T-helper 1 cell treated with Interleukin-12 subunit alpha and Interleukin-12 subunit beta and Interleukin-4 antibody, amounts not matched to agents 30 μg/mL and 1 μg/mL, for 36 hours (primary cell): ENCODE results near the gene C9orf72.

Source experiments
- H3K27ac Mint-ChIP-seq: one replicate; pipeline ENCODE4 v1.8.0; 2021; ENCODE audit warnings: mild to moderate bottlenecking, mixed read lengths
- H3K27me3 Mint-ChIP-seq: one replicate; pipeline ENCODE4 v1.8.0; 2021; ENCODE audit warnings: low read depth, mixed read lengths
- H3K36me3 Mint-ChIP-seq: one replicate; pipeline ENCODE4 v1.8.0; 2021; ENCODE audit warnings: low read depth, mixed read lengths
- H3K4me1 Mint-ChIP-seq: one replicate; pipeline ENCODE4 v1.8.0; 2021; ENCODE audit warnings: low read depth, mixed read lengths
- H3K4me3 Mint-ChIP-seq: one replicate; pipeline ENCODE4 v1.8.0; 2021; ENCODE audit warnings: mild to moderate bottlenecking, moderate library complexity, mixed read lengths
- H3K9me3 Mint-ChIP-seq: one replicate; pipeline ENCODE4 v1.8.0; 2021; ENCODE audit warnings: mixed read lengths

Gene C9orf72

DNA sequence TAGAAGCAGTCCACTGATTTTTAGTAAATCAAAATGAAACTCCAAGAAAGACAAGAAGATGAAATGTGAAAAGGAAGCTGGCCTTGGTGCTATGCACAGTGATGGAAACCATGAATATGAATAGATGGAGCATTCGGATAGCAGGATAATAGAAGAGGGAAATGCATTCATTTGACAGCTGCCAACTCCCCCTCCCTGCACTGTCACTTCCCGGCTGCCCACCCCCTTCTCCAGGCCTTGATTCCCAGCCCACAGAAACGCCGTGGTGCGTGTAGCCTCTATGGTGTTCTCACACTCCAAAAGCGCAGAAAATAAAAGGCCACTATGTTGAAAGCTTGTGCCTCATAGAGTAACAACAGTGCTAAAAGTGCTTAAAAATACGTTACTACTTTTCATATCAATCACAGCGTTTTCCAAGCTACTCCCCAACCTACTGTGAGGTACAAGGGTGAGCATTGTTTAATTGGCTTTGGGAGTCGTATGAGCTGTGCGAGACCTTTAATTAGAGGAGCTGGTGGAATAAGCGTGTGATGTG lies 75.3 kb downstream of the C9orf72 start:
- no peak overlapping the region for H3K4me3 Mint-ChIP-seq
- no peaks in the 10 kb centered on the region for H3K9me3 Mint-ChIP-seq
- no peaks in the 10 kb centered on the region for H3K36me3 Mint-ChIP-seq
- peaks cover 13% of the 10 kb centered on the region for H3K4me1 Mint-ChIP-seq
- no peaks in the 10 kb centered on the region for H3K27me3 Mint-ChIP-seq
- H3K27ac Mint-ChIP-seq, result no peak overlapping the region
